NCI-H446 (cell line): Measurements from ENCODE around the gene PRR14L.
"Not testable (repeated sequence)": the region's sequence is repeated elsewhere in the genome, so short reads cannot be mapped to it uniquely, and the experiment has no call there.

Experiments used
- DNase-seq, 2 experiments: peaks; one replicate each; lab custom pipeline; 2025; lab: John Stamatoyannopoulos, UW

The PRR14L gene

GRCh38 chr22:31740314-31740713, 9.6 kb downstream of the PRR14L start:
- DNase-seq, result not testable (repeated sequence)

GRCh38 chr22:31739795-31740201, 10.1 kb downstream of the PRR14L start:
- DNase-seq, result no peak

GRCh38 chr22:31738566-31738965, 11.4 kb downstream of the PRR14L start:
- DNase-seq, result no peak

- no peak for DNase-seq
Measured at GRCh38 chr22:31737932-31738331, 12.0 kb downstream of the PRR14L start.

- DNase-seq, result no peak
Measured at GRCh38 chr22:31736458-31736857, 13.5 kb downstream of the PRR14L start.

GRCh38 chr22:31734512-31734911, 15.4 kb downstream of the PRR14L start:
- DNase-seq, result no peak

- no peak for DNase-seq
Measured at GRCh38 chr22:31733580-31734079, 16.3 kb downstream of the PRR14L start.

- no peak for DNase-seq
Measured at GRCh38 chr22:31732089-31732829, 17.7 kb downstream of the PRR14L start.

GRCh38 chr22:31730344-31730711, 19.6 kb downstream of the PRR14L start:
- DNase-seq, result no peak

GRCh38 chr22:31728857-31729256, 21.1 kb downstream of the PRR14L start:
- DNase-seq, result no peak

- DNase-seq, result no peak
Measured at GRCh38 chr22:31726692-31727091, 23.2 kb downstream of the PRR14L start.

- no peak for DNase-seq
Measured at GRCh38 chr22:31723723-31724122, 26.2 kb downstream of the PRR14L start.

- DNase-seq, result no peak
Measured at GRCh38 chr22:31719850-31720471, 30.0 kb downstream of the PRR14L start.

- no peak for DNase-seq
Measured at GRCh38 chr22:31715147-31715778, 34.7 kb downstream of the PRR14L start.

- DNase-seq, result not testable (repeated sequence)
Measured at GRCh38 chr22:31711226-31711625, 38.7 kb downstream of the PRR14L start.

GRCh38 chr22:31707519-31707918, 42.4 kb downstream of the PRR14L start:
- DNase-seq, result no peak

- DNase-seq, result no peak
Measured at GRCh38 chr22:31695423-31695822, 54.5 kb downstream of the PRR14L start.

GRCh38 chr22:31694046-31694445, 55.9 kb downstream of the PRR14L start:
- not testable (repeated sequence) for DNase-seq

GRCh38 chr22:31692186-31692886, 57.6 kb downstream of the PRR14L start:
- DNase-seq, result no peak

- no peak for DNase-seq
Measured at GRCh38 chr22:31691408-31691807, 58.5 kb downstream of the PRR14L start.

GRCh38 chr22:31683181-31684105, 66.5 kb downstream of the PRR14L start:
- no peak for DNase-seq
